ENCODE results near the gene BBS9. TPM values are rescaled to one million over a fixed set of nuclear protein-coding genes. Genes with fewer than 3 reads are reported as not detected.

Gene BBS9
- total and polyA plus RNA-seq, 2 donors from 2014 or later = 9.0 to 23.4 TPM

GRCh38 chr7:33550979-33551378 is 421.6 kb downstream of the BBS9 start:
- DNase-seq (no peak), FAIRE-seq (no peak)
- Histone ChIP-seq H3K9ac (ENCODE audit: low read length in 3 of 3) (no peak overlapping the region), H3K27ac (ENCODE audit: low read depth in 2 of 2, low read length in 2 of 2) (no peak overlapping the region), H3K36me3 (ENCODE audit: control insufficient read depth in 2 of 3, insufficient read depth in 3 of 3, low read length in 3 of 3) (no peaks in the 10 kb centered on the region), H3K4me3 (ENCODE audit: low read length in 3 of 3) (no peak overlapping the region), H3K4me1 (ENCODE audit: control insufficient read depth in 2 of 3, insufficient read depth in 2 of 3, low read depth in 1 of 3, low read length in 3 of 3) (no peaks in the 10 kb centered on the region), H3K27me3 (ENCODE audit: control insufficient read depth, insufficient read depth, low read length) (no peaks in the 10 kb centered on the region), H3K9me3 (ENCODE audit: control insufficient read depth in 2 of 3, insufficient read depth in 1 of 3, low read length in 3 of 3) (no peaks in the 10 kb centered on the region)
- intact Hi-C loops (cut with DNase I) = no loop called here
- no peak for TF ChIP-seq CTCF (IDR thresholded peaks at IDR 0.05; ENCODE audit: borderline replicate concordance, extremely low read depth, insufficient read depth)

- Histone ChIP-seq H3K9ac (ENCODE audit: low read length in 3 of 3) (no peak overlapping the region), H3K27ac (ENCODE audit: low read depth in 2 of 2, low read length in 2 of 2) (no peak overlapping the region), H3K9me3 (ENCODE audit: control insufficient read depth in 2 of 3, insufficient read depth in 1 of 3, low read length in 3 of 3) (no peaks in the 10 kb centered on the region), H3K4me1 (ENCODE audit: control insufficient read depth in 2 of 3, insufficient read depth in 2 of 3, low read depth in 1 of 3, low read length in 3 of 3) (no peaks in the 10 kb centered on the region), H3K27me3 (ENCODE audit: control insufficient read depth, insufficient read depth, low read length) (no peaks in the 10 kb centered on the region), H3K4me3 (ENCODE audit: low read length in 3 of 3) (no peak overlapping the region), H3K36me3 (ENCODE audit: control insufficient read depth in 2 of 3, insufficient read depth in 3 of 3, low read length in 3 of 3) (no peaks in the 10 kb centered on the region)
- FAIRE-seq (no peak), DNase-seq (no peak)
- TF ChIP-seq CTCF (IDR thresholded peaks at IDR 0.05; ENCODE audit: borderline replicate concordance, extremely low read depth, insufficient read depth) = no peak
- intact Hi-C loops (cut with DNase I) = no loop called here
These were observed 424.7 kb downstream of the BBS9 start for GRCh38 chr7:33554046-33554445.

DNA sequence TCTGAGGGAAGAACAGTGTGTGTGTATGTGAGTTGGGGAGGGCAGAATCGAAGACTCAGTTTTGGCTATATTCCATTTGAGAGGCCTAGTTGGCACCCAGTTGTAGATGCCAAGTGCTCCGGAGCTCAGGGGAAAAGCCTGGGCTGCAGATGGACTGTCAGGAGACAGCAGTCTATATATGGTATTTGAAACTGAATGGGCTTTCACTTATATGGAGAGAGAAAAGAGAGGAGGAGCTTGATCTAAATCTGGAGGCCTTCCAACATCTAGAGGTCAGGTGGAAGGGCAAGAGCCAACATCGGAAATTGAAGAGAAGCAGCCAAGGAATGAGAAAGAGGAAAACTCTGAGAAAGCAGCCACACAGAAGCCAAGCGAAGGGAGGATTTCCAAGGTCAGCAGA is 425.2 kb downstream of the BBS9 start:
- no peak for FAIRE-seq
- Histone ChIP-seq H3K27me3 (ENCODE audit: control insufficient read depth, insufficient read depth, low read length) (no peaks in the 10 kb centered on the region), H3K27ac (ENCODE audit: low read depth in 2 of 2, low read length in 2 of 2) (no peak overlapping the region), H3K4me1 (ENCODE audit: control insufficient read depth in 2 of 3, insufficient read depth in 2 of 3, low read depth in 1 of 3, low read length in 3 of 3) (no peaks in the 10 kb centered on the region), H3K36me3 (ENCODE audit: control insufficient read depth in 2 of 3, insufficient read depth in 3 of 3, low read length in 3 of 3) (no peaks in the 10 kb centered on the region), H3K9ac (ENCODE audit: low read length in 3 of 3) (no peak overlapping the region), H3K9me3 (ENCODE audit: control insufficient read depth in 2 of 3, insufficient read depth in 1 of 3, low read length in 3 of 3) (no peaks in the 10 kb centered on the region), H3K4me3 (ENCODE audit: low read length in 3 of 3) (no peak overlapping the region)
- no peak for TF ChIP-seq CTCF (IDR thresholded peaks at IDR 0.05; ENCODE audit: borderline replicate concordance, extremely low read depth, insufficient read depth)
- DNase-seq = no peak
- intact Hi-C loops (cut with DNase I) = no loop called here

- intact Hi-C loops (cut with DNase I) = no loop called here
- no peak for TF ChIP-seq CTCF (IDR thresholded peaks at IDR 0.05; ENCODE audit: borderline replicate concordance, extremely low read depth, insufficient read depth)
- FAIRE-seq (no peak), DNase-seq (peak in 2 of 5 donors; percentile 43 to 52)
- Histone ChIP-seq H3K36me3 (ENCODE audit: control insufficient read depth in 2 of 3, insufficient read depth in 3 of 3, low read length in 3 of 3) (no peaks in the 10 kb centered on the region), H3K4me3 (ENCODE audit: low read length in 3 of 3) (no peak overlapping the region), H3K27ac (ENCODE audit: low read depth in 2 of 2, low read length in 2 of 2) (no peak overlapping the region), H3K27me3 (ENCODE audit: control insufficient read depth, insufficient read depth, low read length) (no peaks in the 10 kb centered on the region), H3K9me3 (ENCODE audit: control insufficient read depth in 2 of 3, insufficient read depth in 1 of 3, low read length in 3 of 3) (no peaks in the 10 kb centered on the region), H3K4me1 (ENCODE audit: control insufficient read depth in 2 of 3, insufficient read depth in 2 of 3, low read depth in 1 of 3, low read length in 3 of 3) (no peaks in the 10 kb centered on the region), H3K9ac (ENCODE audit: low read length in 3 of 3) (no peak overlapping the region)
These were observed 427.1 kb downstream of the BBS9 start for GRCh38 chr7:33556472-33556871.

Measured in kidney (tissue), 14 donors.